ENCODE data around the gene EML4. TPM values are rescaled to one million over a fixed set of nuclear protein-coding genes. Genes with fewer than 3 reads are reported as not detected.

EML4 gene
- total RNA-seq, 1 donor from 2014 or later = 7.9 TPM

Other genes with a start within 250 kb of the EML4 start
- gene PKDCC, start 121.3 kb upstream of the EML4 start, total RNA-seq = 74.7 TPM
- 94.6 TPM for gene COX7A2L, start 191.9 kb downstream of the EML4 start, total RNA-seq